ENCODE data around the gene TMA16. TPM values are rescaled to one million over a fixed set of nuclear protein-coding genes. Genes with fewer than 3 reads are reported as not detected.

TMA16 gene
- total RNA-seq, 1 experiment from 2014 or later, result 49.1 TPM

DNA sequence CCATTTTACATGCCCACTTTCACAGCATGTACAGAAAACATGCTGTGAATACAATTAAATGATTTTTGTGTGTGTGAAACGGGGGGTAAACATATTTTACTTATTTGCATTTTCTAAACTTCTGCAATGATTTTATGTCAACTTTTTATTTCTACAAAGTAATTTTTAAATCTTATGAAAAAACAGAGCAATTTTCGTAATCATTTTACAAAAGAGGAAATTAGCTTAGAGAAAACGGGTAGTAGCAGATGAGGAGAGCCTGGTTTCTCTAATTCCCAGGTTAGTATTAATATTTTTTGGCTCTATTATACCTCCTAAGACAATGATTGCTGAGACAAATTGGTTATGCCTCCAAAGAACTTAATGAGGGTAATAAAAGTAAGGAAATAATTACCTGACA lies 24.1 kb upstream of the TMA16 start:
- H3K36me3 ChIP-seq (ENCODE audit: low read depth, low read length), result no peaks in the 10 kb centered on the region
- H3K27ac ChIP-seq (ENCODE audit: low read length), result no peak overlapping the region
- ChIA-PET POLR2A (ENCODE audit: unreplicated experiment) (interaction anchor here (0.5 kb wide), 1 partner anchor 9 kb away, joined by 6 read pairs; no protein-coding TSS in a partner anchor), CTCF (no interaction called here)
- DNase-seq, result no peak
- H2AFZ ChIP-seq (ENCODE audit: low read length), result no peak overlapping the region
- H3K9me3 ChIP-seq (ENCODE audit: low read length), result no peaks in the 10 kb centered on the region
- no peaks in the 10 kb centered on the region for H3K27me3 ChIP-seq (ENCODE audit: low read length)
- no peaks in the 10 kb centered on the region for H3F3A ChIP-seq (ENCODE audit: low read length, unreplicated experiment)
- no peak overlapping the region for H3K4me3 ChIP-seq (ENCODE audit: low read length)
- no peak for TF ChIP-seq EZH2 (IDR thresholded peaks at IDR 0.05; ENCODE audit: low read length, unreplicated experiment)
- TF ChIP-seq EZH2phosphoT487 (IDR thresholded peaks at IDR 0.05; ENCODE audit: borderline replicate concordance, low read length), result no peak
- TF ChIP-seq, protein P1, sequence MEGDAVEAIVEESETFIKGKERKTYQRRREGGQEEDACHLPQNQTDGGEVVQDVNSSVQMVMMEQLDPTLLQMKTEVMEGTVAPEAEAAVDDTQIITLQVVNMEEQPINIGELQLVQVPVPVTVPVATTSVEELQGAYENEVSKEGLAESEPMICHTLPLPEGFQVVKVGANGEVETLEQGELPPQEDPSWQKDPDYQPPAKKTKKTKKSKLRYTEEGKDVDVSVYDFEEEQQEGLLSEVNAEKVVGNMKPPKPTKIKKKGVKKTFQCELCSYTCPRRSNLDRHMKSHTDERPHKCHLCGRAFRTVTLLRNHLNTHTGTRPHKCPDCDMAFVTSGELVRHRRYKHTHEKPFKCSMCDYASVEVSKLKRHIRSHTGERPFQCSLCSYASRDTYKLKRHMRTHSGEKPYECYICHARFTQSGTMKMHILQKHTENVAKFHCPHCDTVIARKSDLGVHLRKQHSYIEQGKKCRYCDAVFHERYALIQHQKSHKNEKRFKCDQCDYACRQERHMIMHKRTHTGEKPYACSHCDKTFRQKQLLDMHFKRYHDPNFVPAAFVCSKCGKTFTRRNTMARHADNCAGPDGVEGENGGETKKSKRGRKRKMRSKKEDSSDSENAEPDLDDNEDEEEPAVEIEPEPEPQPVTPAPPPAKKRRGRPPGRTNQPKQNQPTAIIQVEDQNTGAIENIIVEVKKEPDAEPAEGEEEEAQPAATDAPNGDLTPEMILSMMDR (conservative IDR thresholded peaks at IDR 0.05; ENCODE audit: low read depth, low read length), result no peak
- BruUV-seq (replicated peaks), result no TSS peak
- no peak overlapping the region for H3K9ac ChIP-seq (ENCODE audit: low read length)
- H3K9me2 ChIP-seq (replicated peaks; ENCODE audit: low read length), result no peaks in the 10 kb centered on the region
- ATAC-seq, result no peak
- no peaks in the 10 kb centered on the region for H3K79me2 ChIP-seq (ENCODE audit: low read length)
- no peaks in the 10 kb centered on the region for H4K20me1 ChIP-seq (ENCODE audit: low read length)
- intact Hi-C loops (cut with micrococcal nuclease), result no loop called here
- H3K4me2 ChIP-seq (ENCODE audit: low read length), result no peak overlapping the region
- H3K4me1 ChIP-seq (ENCODE audit: insufficient read depth, low read length), result no peaks in the 10 kb centered on the region

- no TSS peak for BruUV-seq (replicated peaks)
- Histone ChIP-seq H3K79me2 (ENCODE audit: low read length) (no peaks in the 10 kb centered on the region), H3F3A (ENCODE audit: low read length, unreplicated experiment) (no peaks in the 10 kb centered on the region), H3K27ac (ENCODE audit: low read length) (no peak overlapping the region), H3K4me3 (ENCODE audit: low read length) (no peak overlapping the region), H3K36me3 (ENCODE audit: low read depth, low read length) (no peaks in the 10 kb centered on the region), H2AFZ (ENCODE audit: low read length) (no peak overlapping the region), H3K27me3 (ENCODE audit: low read length) (no peaks in the 10 kb centered on the region), H3K9me3 (ENCODE audit: low read length) (no peaks in the 10 kb centered on the region), H3K4me1 (ENCODE audit: insufficient read depth, low read length) (no peaks in the 10 kb centered on the region), H3K4me2 (ENCODE audit: low read length) (no peak overlapping the region), H3K9me2 (replicated peaks; ENCODE audit: low read length) (no peaks in the 10 kb centered on the region), H4K20me1 (ENCODE audit: low read length) (no peaks in the 10 kb centered on the region), H3K9ac (ENCODE audit: low read length) (no peak overlapping the region)
- intact Hi-C loops (cut with micrococcal nuclease), result no loop called here
- ChIA-PET CTCF (no interaction called here), POLR2A (ENCODE audit: unreplicated experiment) (no interaction called here)
- no peak for ATAC-seq
- TF ChIP-seq, protein P1 (conservative IDR thresholded peaks at IDR 0.05; ENCODE audit: low read depth, low read length), result no peak
- TF ChIP-seq EZH2 (IDR thresholded peaks at IDR 0.05; ENCODE audit: low read length, unreplicated experiment) (no peak), EZH2phosphoT487 (IDR thresholded peaks at IDR 0.05; ENCODE audit: borderline replicate concordance, low read length) (no peak)
- DNase-seq, result no peak
Observed at GRCh38 chr4:163473130-163473529, 21.4 kb upstream of the TMA16 start.

DNA sequence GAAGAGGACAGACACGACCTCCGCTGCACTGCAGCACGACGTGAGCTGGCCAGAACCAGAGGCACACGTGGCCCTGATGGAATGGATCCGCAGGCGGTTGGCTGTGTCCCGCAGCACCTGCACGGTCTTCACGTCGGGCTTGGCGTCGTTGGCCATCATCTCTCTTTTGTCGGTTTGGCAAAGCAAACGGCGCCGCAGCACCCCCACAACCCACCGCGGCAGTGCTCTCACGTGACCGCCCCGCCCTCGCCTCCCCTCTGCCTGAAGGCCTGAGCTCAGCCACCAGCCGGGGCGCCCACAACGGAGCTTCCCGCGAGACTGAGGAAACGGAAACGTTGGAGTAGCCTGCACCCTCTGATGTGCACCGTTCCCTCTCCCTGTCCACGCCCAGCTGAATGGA lies 20.9 kb upstream of the TMA16 start, which contains the start of gene TKTL2:
TSS of gene TKTL2 (minus strand) at position 179 of the 400 bp plus-strand sequence. CDS start at position 159, 20 bp downstream.
- Histone ChIP-seq H2AFZ (ENCODE audit: low read length) (no peak within 1 kb of the TSS), H3K9me3 (ENCODE audit: low read length) (no peaks in the 10 kb centered on the region), H3K27me3 (ENCODE audit: low read length) (no peaks in the 10 kb centered on the region), H3K27ac (ENCODE audit: low read length) (no peak within 1 kb of the TSS), H3K4me3 (ENCODE audit: low read length) (no peak within 1 kb of the TSS), H3K4me1 (ENCODE audit: insufficient read depth, low read length) (no peaks in the 10 kb centered on the region), H3K9ac (ENCODE audit: low read length) (no peak within 1 kb of the TSS), H3K36me3 (ENCODE audit: low read depth, low read length) (no peaks in the 10 kb centered on the region), H4K20me1 (ENCODE audit: low read length) (no peaks in the 10 kb centered on the region), H3K4me2 (ENCODE audit: low read length) (no peak within 1 kb of the TSS), H3K9me2 (replicated peaks; ENCODE audit: low read length) (no peaks in the 10 kb centered on the region), H3F3A (ENCODE audit: low read length, unreplicated experiment) (no peaks in the 10 kb centered on the region), H3K79me2 (ENCODE audit: low read length) (no peaks in the 10 kb centered on the region)
- ChIA-PET CTCF (no interaction called here), POLR2A (ENCODE audit: unreplicated experiment) (no interaction called here)
- TF ChIP-seq, protein P1 (conservative IDR thresholded peaks at IDR 0.05; ENCODE audit: low read depth, low read length), result no peak
- TF ChIP-seq EZH2phosphoT487 (IDR thresholded peaks at IDR 0.05; ENCODE audit: borderline replicate concordance, low read length), result no peak
- no peak for TF ChIP-seq EZH2 (IDR thresholded peaks at IDR 0.05; ENCODE audit: low read length, unreplicated experiment)
- intact Hi-C loops (cut with micrococcal nuclease), result no loop called here
- no TSS peak for BruUV-seq (replicated peaks)
- DNase-seq, result no peak
- no peak for ATAC-seq

All from PC-3 (cell line).